Measurements from ENCODE around the gene SPDYE4.

The SPDYE4 gene

DNA sequence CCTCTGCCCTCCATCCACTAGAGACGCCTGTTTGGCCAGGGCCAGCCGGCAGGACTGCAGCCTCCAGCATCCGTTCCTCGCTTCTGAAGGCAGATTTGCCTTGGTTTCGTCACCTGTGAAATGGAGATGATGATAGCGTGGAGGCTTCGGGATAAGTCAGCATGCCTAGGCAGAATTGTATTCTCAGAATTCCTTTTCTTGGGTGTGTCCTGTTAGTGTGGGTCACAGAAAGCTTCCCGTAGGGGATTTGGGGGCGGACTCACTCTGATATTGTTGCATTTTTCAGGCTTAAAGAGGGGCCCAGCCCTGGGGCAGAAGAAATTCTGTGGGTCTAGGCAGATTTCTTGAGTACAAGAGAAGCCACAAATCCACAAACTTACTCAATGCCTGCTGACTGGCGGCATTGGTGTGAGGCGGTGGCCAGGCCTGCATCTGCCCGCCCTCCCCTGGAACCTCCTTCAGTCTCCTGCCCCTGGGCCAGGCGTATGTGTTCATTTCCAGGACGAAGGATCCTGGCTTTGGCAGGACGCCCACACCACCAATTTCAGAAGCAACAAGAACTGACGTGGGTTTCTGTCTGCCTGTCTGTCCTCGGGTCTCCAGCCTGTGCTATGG lies 31.3 kb downstream of the SPDYE4 start:
- H3K4me3 ChIP-seq (replicated peaks; ENCODE audit: insufficient read depth, low read length), result no peak overlapping the region
- no peaks in the 10 kb centered on the region for H3K27me3 ChIP-seq (ENCODE audit: insufficient read depth, poor library complexity, severe bottlenecking)
- H3K27ac ChIP-seq (replicated peaks), result no peak overlapping the region
- peak in 1 of 2 experiments; percentile 10 for DNase-seq (ENCODE audit: low read depth in 1 of 2, low spot score in 1 of 2)
- TF ChIP-seq SPI1 (IDR thresholded peaks at IDR 0.05; ENCODE audit: borderline replicate concordance, low read depth), result no peak
- no peak for TF ChIP-seq GABPA (IDR thresholded peaks at IDR 0.05; ENCODE audit: low read depth)
- TF ChIP-seq POLR2AphosphoS5 (IDR thresholded peaks at IDR 0.05; ENCODE audit: low read depth), result no peak
- TF ChIP-seq, protein P1, sequence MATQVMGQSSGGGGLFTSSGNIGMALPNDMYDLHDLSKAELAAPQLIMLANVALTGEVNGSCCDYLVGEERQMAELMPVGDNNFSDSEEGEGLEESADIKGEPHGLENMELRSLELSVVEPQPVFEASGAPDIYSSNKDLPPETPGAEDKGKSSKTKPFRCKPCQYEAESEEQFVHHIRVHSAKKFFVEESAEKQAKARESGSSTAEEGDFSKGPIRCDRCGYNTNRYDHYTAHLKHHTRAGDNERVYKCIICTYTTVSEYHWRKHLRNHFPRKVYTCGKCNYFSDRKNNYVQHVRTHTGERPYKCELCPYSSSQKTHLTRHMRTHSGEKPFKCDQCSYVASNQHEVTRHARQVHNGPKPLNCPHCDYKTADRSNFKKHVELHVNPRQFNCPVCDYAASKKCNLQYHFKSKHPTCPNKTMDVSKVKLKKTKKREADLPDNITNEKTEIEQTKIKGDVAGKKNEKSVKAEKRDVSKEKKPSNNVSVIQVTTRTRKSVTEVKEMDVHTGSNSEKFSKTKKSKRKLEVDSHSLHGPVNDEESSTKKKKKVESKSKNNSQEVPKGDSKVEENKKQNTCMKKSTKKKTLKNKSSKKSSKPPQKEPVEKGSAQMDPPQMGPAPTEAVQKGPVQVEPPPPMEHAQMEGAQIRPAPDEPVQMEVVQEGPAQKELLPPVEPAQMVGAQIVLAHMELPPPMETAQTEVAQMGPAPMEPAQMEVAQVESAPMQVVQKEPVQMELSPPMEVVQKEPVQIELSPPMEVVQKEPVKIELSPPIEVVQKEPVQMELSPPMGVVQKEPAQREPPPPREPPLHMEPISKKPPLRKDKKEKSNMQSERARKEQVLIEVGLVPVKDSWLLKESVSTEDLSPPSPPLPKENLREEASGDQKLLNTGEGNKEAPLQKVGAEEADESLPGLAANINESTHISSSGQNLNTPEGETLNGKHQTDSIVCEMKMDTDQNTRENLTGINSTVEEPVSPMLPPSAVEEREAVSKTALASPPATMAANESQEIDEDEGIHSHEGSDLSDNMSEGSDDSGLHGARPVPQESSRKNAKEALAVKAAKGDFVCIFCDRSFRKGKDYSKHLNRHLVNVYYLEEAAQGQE (IDR thresholded peaks at IDR 0.05; ENCODE audit: insufficient replicate concordance, low read depth), result no peak
- TF ChIP-seq, protein P2, sequence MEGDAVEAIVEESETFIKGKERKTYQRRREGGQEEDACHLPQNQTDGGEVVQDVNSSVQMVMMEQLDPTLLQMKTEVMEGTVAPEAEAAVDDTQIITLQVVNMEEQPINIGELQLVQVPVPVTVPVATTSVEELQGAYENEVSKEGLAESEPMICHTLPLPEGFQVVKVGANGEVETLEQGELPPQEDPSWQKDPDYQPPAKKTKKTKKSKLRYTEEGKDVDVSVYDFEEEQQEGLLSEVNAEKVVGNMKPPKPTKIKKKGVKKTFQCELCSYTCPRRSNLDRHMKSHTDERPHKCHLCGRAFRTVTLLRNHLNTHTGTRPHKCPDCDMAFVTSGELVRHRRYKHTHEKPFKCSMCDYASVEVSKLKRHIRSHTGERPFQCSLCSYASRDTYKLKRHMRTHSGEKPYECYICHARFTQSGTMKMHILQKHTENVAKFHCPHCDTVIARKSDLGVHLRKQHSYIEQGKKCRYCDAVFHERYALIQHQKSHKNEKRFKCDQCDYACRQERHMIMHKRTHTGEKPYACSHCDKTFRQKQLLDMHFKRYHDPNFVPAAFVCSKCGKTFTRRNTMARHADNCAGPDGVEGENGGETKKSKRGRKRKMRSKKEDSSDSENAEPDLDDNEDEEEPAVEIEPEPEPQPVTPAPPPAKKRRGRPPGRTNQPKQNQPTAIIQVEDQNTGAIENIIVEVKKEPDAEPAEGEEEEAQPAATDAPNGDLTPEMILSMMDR (IDR thresholded peaks at IDR 0.05; ENCODE audit: insufficient read depth, low read length), result no peak

DNA sequence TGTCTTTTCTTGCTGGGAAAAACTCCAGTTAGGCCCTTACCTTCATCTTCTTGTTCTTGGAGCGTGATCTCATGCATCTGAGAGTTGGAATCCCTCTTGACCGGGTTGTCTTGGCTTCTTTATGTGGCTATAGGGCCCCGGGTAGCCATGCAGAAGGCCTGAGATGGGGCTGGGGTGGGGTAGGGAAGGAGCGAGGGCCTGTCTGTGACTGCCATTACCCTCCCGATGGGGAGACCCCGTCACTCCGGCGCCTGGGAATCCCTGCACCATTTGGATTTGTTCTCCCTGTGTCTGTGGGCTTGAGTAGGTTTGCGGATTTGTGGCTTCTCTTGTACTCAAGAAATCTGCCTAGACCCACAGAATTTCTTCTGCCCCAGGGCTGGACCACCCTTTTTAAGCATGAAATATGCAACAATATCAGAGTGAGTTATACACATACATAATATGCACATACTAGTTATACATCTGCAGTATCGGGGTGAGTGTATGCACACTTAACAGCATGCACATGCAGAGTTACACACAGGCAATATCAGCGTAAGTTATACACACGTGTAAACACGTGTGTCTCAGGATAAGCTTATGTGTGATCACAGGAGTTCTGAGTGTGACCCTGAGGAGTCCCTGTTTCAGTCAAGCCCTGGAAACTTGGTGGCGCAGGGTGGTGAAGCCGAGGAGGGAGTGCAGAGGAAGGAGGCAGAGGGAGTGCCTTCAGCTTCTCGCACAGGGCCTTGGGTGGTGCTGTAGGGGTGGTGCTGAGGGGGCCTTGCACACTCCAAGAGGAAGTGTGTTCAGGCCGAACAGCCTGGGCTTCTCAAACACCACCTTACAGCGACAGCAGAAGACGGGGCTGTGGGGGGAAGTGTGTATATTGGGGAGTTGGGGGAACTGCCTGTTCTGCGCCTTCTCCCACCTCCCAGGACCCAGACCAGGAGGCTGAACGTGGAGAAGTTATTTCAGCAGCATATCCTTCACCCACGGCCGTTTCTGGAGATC lies 32.2 kb downstream of the SPDYE4 start:
- peak in 1 of 2 experiments; percentile 30 for DNase-seq (ENCODE audit: low read depth in 1 of 2, low spot score in 1 of 2)
- TF ChIP-seq POLR2AphosphoS5 (IDR thresholded peaks at IDR 0.05; ENCODE audit: low read depth) (no peak), SPI1 (IDR thresholded peaks at IDR 0.05; ENCODE audit: borderline replicate concordance, low read depth) (peak; percentile 59; the same call in 1 of the 2 replicates)
- no peak overlapping the region for H3K27ac ChIP-seq (replicated peaks)

DNA sequence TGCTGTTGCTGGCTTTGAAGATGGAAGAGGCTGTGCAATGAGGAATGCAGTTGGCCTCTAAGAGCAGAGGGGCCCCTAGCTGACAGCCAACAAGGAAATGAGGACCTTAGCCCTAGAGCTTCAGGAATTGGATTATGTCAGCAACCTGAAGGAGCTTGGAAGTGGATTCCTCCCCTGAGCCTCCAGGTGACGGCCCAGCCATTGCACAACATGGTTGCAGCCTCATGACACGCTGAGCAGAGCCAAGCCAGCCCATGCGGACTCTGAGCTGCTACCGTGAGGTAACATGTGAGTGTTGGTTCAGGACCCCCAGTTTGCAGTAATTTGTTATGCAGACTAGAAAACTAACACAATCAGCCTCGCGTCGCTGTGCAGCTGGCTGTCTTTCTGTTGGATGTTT lies 33.9 kb downstream of the SPDYE4 start:
- no peak for DNase-seq (ENCODE audit: low read depth in 1 of 2, low spot score in 1 of 2)
- no peaks in the 10 kb centered on the region for H3K27me3 ChIP-seq (ENCODE audit: insufficient read depth, poor library complexity, severe bottlenecking)

More for the DNA sequence above, 32.2 kb downstream of the SPDYE4 start:
- Histone ChIP-seq H3K27me3 (ENCODE audit: insufficient read depth, poor library complexity, severe bottlenecking) (no peaks in the 10 kb centered on the region), H3K4me3 (replicated peaks; ENCODE audit: insufficient read depth, low read length) (no peak overlapping the region)

More for the DNA sequence above, 33.9 kb downstream of the SPDYE4 start:
- Histone ChIP-seq H3K4me3 (replicated peaks; ENCODE audit: insufficient read depth, low read length) (no peak overlapping the region), H3K27ac (replicated peaks) (no peak overlapping the region)
- TF ChIP-seq POLR2AphosphoS5 (IDR thresholded peaks at IDR 0.05; ENCODE audit: low read depth) (no peak), GABPA (IDR thresholded peaks at IDR 0.05; ENCODE audit: low read depth) (no peak), SPI1 (IDR thresholded peaks at IDR 0.05; ENCODE audit: borderline replicate concordance, low read depth) (no peak)
- TF ChIP-seq, protein P2 (IDR thresholded peaks at IDR 0.05; ENCODE audit: insufficient read depth, low read length), result no peak
- TF ChIP-seq, protein P1 (IDR thresholded peaks at IDR 0.05; ENCODE audit: insufficient replicate concordance, low read depth), result no peak

All from HL-60 (cell line).